Heart right ventricle (tissue), 16 donors: ENCODE results near the gene PKNOX2. TPM values are rescaled to one million over a fixed set of nuclear protein-coding genes. Genes with fewer than 3 reads are reported as not detected.

ENCODE experiments used
- ATAC-seq, 8 donors: fragments of 200-7000 bp; cut with Tn5 transposase; one replicate each; pipeline ENCODE4 v1.9.1; 2020; ENCODE audit warnings: mild to moderate bottlenecking in 8 of 8, moderate library complexity in 8 of 8, moderate number of reproducible peaks in 1 of 8
- DNase-seq, 2 donors: peaks; one replicate each; pipeline ENCODE4 v3.0.0-alpha.2; 2020
- H3K27ac ChIP-seq, 10 donors: fragments of 200-600 bp; sonication (generic) in 2 of 10; one replicate each; pipeline versions ENCODE4 v1.5.0 to v1.8.0; 2020 to 2022; ENCODE audit warnings: mild to moderate bottlenecking in 3 of 10
- H3K27me3 ChIP-seq, 7 donors: fragments of 200-600 bp; one replicate each; pipeline ENCODE4 v1.8.0; 2021 to 2022; ENCODE audit warnings: mild to moderate bottlenecking in 2 of 7
- H3K36me3 ChIP-seq, 9 donors: fragments of 200-600 bp; sonication (generic) in 1 of 9; one replicate each; pipeline versions ENCODE4 v1.5.0 to v1.8.0; 2020 to 2022; ENCODE audit warnings: mild to moderate bottlenecking in 2 of 9
- H3K4me1 ChIP-seq, 9 donors: fragments of 200-600 bp; sonication (generic) in 1 of 9; one replicate each; pipeline versions ENCODE4 v1.5.0 to v1.8.0; 2020 to 2022; ENCODE audit warnings: mild to moderate bottlenecking in 4 of 9
- H3K4me3 ChIP-seq, 10 donors: fragments of 200-600 bp; sonication (generic) in 2 of 10; one replicate each; pipeline versions ENCODE4 v1.5.0 to v1.8.0; 2020 to 2022; ENCODE audit warnings: mild to moderate bottlenecking in 7 of 10, moderate library complexity in 2 of 10
- H3K9me3 ChIP-seq, 11 donors: fragments of 200-600 bp in 10 of 11; sonication (generic) in 2 of 11; one replicate each; pipeline versions ENCODE4 v1.5.0 to v1.8.0; 2013 to 2022; ENCODE audit warnings: mild to moderate bottlenecking in 2 of 11, control low read depth in 1 of 11, moderate library complexity in 1 of 11
- CTCF ChIP-seq, 9 donors: fragments of 200-600 bp; sonication (generic) in 2 of 9; IDR thresholded peaks; one replicate each; pipeline versions ENCODE4 v1.5.0 to v1.8.0; 2021 to 2022; ENCODE audit warnings: antibody characterized with exemption in 9 of 9, mild to moderate bottlenecking in 5 of 9, moderate library complexity in 1 of 9
- WGBS, 2 donors: extraction: QIAGEN DNeasy Blood & Tissue Kit; methylation state at CpG; one replicate each; pipeline ENCODE4 v1.1.7; 2013; ENCODE audit warnings: inconsistent platforms in 1 of 2; 5-methylcytosine and 5-hydroxymethylcytosine counted together
- intact Hi-C, 10 donors: fragments of 100-400 bp; cut with DNase I; formaldehyde crosslinking; loops; one replicate each; pipeline versions ENCODE4 v1.11.1 to v1.14.2; 2022
- polyA plus RNA-seq, 2 donors: library from polyadenylated mRNA; stranded (reverse); fragments of 200-250 nt; gene quantifications; one replicate each; pipeline ENCODE4 v1.2.3, GENCODE V29; 2013
- total RNA-seq, 10 donors: library from RNA; stranded (reverse); fragmentation: NEBNext Ultra II Directional in 3 of 10; extraction: Animal tissue kit (Norgen Biotek cat#: 25700) in 3 of 10; gene quantifications; one replicate each; pipeline versions ENCODE4 v1.2.1 to v1.2.4, GENCODE V29; 2021 to 2023
- donor health status: Arrhythmogenic right ventricular cardiomyopathy.
- donor health status: ischemic (EF 13 %, LVEDD 7.1; RV severe dilation, severe dysfunction).
- donor health status: healthy with polysubstance abuse.
- donor health status: DM: no; HTN: yes; CAD: no.
- donor health status: DM: no; HTN: no; CAD: no.
- donor health status: ischemic (EF 25% LVEDD 6.9; RV normal size, moderate dysfunction).
- donor health status: ischemic (EF 25% LVEDD 5.7; RV mildly dilated, moderate dysfunction).
- donor health status: healthy.
- donor health status: DM: yes; HTN: yes; CAD: no.
- donor health status: Ischemic cardiomyopathy.
- donor health status: ischemic (EF 35%, LVEDD 5.7; RV mildly dilated, moderate dysfunction).
- donor health status: nonischemic (EF 11% LVEDD 7.7; RV severe dilation, severe dysfunction).
- donor health status: DM: yes; HTN: yes; CAD: no.
- donor health status: PGD.
- donor health status: ischemic (EF 29% LVEDD 5.4; RV normal size, mild dysfunction).
- donor health status: nonischemic (EF 23%, LVEDD 6.1; RV moderate dilation, normal function).

The PKNOX2 gene
- total and polyA plus RNA-seq, 12 donors = 2.5 to 5.8 (median 4.5) TPM

- Histone ChIP-seq H3K9me3 (no peaks in the 10 kb centered on the region), H3K4me1 (peaks cover 0 to 8% (median 0%) of the 10 kb centered on the region in 9 donors), H3K4me3 (no peak overlapping the region), H3K27me3 (peaks cover 0 to 41% (median 31%) of the 10 kb centered on the region in 7 donors), H3K27ac (no peak overlapping the region), H3K36me3 (no peaks in the 10 kb centered on the region)
- intact Hi-C loops = loop anchor here in 8 of 10 donors (2.0 to 10.0 kb wide), 8 partner anchors 45 to 182 kb away; no protein-coding TSS in a partner anchor
- ATAC-seq = no peak
- no peak for TF ChIP-seq CTCF (IDR thresholded peaks at IDR 0.05)
- 58 to 63% methylated on average over 3 of the region's 3 CpGs for WGBS, 2 donors
- no peak for DNase-seq
These were observed 24.8 kb upstream of the PKNOX2 start for GRCh38 chr11:125139778-125140177.

GRCh38 chr11:125140233-125140632, 24.3 kb upstream of the PKNOX2 start:
- DNase-seq = no peak
- H3K4me1 ChIP-seq = peaks cover 0 to 8% (median 0%) of the 10 kb centered on the region in 9 donors
- no peak for ATAC-seq
- H3K36me3 ChIP-seq = no peaks in the 10 kb centered on the region
- 27 to 28% methylated on average over 8 of the region's 8 CpGs for WGBS, 2 donors
- H3K4me3 ChIP-seq = no peak overlapping the region
- no peak for TF ChIP-seq CTCF (IDR thresholded peaks at IDR 0.05)
- H3K27me3 ChIP-seq = peaks cover 0 to 41% (median 31%) of the 10 kb centered on the region in 7 donors
- intact Hi-C loops = loop anchor here in 8 of 10 donors (2.0 to 10.0 kb wide), 8 partner anchors 45 to 183 kb away; no protein-coding TSS in a partner anchor
- no peaks in the 10 kb centered on the region for H3K9me3 ChIP-seq
- H3K27ac ChIP-seq = no peak overlapping the region

GRCh38 chr11:125141178-125141577, 23.4 kb upstream of the PKNOX2 start:
- ATAC-seq = no peak
- H3K4me3 ChIP-seq = no peak overlapping the region
- no peaks in the 10 kb centered on the region for H3K36me3 ChIP-seq
- no peak overlapping the region for H3K27ac ChIP-seq
- no peaks in the 10 kb centered on the region for H3K9me3 ChIP-seq
- peaks cover 0 to 8% (median 0%) of the 10 kb centered on the region in 9 donors for H3K4me1 ChIP-seq
- no peak for TF ChIP-seq CTCF (IDR thresholded peaks at IDR 0.05)
- 54 to 59% methylated on average over 12 of the region's 12 CpGs for WGBS, 2 donors
- H3K27me3 ChIP-seq = peaks cover 0 to 37% (median 27%) of the 10 kb centered on the region in 7 donors
- intact Hi-C loops = loop anchor here in 8 of 10 donors (2.0 to 10.0 kb wide), 8 partner anchors 46 to 184 kb away; no protein-coding TSS in a partner anchor
- no peak for DNase-seq

- TF ChIP-seq CTCF (IDR thresholded peaks at IDR 0.05) = peak; percentile 83 to 98 (median 94)
- Histone ChIP-seq H3K9me3 (no peaks in the 10 kb centered on the region), H3K36me3 (no peaks in the 10 kb centered on the region), H3K27ac (no peak overlapping the region), H3K27me3 (peaks cover 0 to 35% (median 23%) of the 10 kb centered on the region in 7 donors), H3K4me3 (no peak overlapping the region), H3K4me1 (peaks cover 0 to 8% (median 0%) of the 10 kb centered on the region in 9 donors)
- intact Hi-C loops = loop anchor here in 8 of 10 donors (2.0 to 10.0 kb wide), 8 partner anchors 47 to 185 kb away; no protein-coding TSS in a partner anchor
- ATAC-seq = peak; percentile 71 to 82 (median 76)
- WGBS, 2 donors = 37 to 40% methylated on average over 18 of the region's 18 CpGs
- DNase-seq = peak; percentile 15 to 52
These were observed 22.6 kb upstream of the PKNOX2 start for GRCh38 chr11:125141686-125142535.
